GM18868 (cell line): ENCODE results near the gene GNAS-AS1.

Source experiments
- ATAC-seq: cut with Tn5 transposase; IDR thresholded peaks from one replicate; pipeline ENCODE4 v1.9.1; 2021; ENCODE audit warnings: mild to moderate bottlenecking, moderate library complexity; ENCODE audit not compliant: unreplicated experiment

GNAS-AS1 gene

DNA sequence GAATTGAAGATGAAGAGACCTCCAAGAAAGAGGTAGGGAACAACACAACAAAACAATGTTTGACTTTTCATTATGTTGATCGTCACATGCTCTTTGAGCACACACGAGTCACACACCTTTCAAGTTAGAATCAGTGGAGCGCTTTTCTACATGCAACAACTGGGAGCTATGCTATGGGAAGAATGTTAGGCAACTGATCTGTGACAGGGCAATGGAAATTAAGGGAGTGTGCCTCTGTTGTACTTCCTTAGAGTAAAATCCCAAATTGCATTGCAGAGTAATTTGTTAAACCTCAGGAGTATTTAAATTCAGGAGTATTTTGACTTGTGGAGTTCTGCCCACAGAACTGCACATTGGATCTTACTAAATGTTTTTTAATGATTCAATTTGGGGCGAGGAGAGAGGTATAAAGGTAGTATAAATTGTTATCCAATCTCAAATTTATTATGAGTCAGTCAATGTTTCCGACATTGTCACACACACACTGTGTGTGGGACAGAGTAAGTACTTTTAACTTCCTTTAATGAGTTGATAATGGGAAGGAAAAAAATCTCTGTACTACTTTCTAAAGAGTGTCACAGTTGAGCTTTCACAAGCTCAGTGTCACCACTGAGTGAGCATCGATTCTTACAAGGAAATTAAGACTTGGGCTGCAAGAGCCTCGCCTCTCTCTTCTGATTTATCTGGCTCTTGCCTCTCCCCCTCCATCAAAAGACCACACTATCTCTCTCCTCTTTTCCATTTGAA lies 12.5 kb upstream of the GNAS-AS1 start:
- no peak for ATAC-seq

DNA sequence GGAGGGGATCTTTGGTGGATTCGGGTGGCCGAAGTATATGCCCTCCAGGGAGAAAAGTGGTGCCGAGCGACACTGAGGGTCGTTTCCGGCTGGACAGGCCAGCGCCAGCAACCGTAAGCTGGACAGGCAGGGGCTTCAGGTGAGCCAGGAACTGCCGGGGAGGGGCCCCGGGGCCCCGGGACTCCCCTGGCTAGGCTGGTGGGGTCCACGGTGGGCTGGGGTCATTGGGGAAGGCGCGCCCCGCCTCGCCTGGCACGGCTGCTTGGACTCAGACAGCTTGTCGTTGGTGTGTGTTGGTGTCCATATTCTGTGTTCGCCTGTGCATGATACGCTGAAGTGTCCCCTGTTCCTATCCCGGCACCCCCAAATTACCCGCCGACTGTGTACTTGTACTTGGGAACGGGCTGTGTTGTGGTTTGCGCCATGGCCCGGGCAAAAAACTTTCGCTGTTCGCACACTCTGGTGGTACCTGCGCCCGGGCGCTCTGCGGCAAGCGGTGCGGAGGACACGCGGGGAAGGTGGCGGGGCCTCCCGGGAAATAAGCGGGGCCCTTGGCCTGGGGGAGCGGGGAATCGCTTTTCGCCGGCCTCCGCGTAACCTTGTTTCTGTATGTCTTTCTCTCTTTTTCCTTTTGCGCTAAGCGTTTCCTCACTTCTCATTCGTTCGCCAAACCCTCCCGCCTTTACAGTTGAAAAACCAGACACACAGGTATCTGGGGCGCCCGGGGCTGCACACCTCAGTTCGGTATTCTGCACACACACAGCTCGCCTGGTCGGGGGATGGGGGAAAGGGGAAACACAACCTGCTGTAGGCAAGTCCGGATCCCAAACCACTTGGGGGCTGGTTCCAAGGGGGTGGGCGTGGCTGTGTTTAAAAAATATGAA lies 5.0 kb upstream of the GNAS-AS1 start:
- no peak for ATAC-seq

DNA sequence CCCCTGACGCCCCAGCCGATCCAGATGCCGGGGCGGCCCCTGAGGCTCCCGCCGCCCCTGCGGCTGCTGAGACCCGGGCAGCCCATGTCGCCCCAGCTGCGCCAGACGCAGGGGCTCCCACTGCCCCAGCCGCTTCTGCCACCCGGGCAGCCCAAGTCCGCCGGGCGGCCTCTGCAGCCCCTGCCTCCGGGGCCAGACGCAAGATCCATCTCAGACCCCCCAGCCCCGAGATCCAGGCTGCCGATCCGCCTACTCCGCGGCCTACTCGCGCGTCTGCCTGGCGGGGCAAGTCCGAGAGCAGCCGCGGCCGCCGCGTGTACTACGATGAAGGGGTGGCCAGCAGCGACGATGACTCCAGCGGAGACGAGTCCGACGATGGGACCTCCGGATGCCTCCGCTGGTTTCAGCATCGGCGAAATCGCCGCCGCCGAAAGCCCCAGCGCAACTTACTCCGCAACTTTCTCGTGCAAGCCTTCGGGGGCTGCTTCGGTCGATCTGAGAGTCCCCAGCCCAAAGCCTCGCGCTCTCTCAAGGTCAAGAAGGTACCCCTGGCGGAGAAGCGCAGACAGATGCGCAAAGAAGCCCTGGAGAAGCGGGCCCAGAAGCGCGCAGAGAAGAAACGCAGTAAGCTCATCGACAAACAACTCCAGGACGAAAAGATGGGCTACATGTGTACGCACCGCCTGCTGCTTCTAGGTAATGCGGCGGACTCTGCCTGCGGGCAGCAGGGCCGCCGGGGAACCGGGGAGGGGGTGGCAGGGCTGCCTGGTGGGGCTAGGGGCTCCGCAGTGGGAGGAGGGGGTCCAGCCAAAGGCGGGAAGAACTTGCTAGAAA lies 4.2 kb upstream of the GNAS-AS1 start:
- ATAC-seq, result no peak

DNA sequence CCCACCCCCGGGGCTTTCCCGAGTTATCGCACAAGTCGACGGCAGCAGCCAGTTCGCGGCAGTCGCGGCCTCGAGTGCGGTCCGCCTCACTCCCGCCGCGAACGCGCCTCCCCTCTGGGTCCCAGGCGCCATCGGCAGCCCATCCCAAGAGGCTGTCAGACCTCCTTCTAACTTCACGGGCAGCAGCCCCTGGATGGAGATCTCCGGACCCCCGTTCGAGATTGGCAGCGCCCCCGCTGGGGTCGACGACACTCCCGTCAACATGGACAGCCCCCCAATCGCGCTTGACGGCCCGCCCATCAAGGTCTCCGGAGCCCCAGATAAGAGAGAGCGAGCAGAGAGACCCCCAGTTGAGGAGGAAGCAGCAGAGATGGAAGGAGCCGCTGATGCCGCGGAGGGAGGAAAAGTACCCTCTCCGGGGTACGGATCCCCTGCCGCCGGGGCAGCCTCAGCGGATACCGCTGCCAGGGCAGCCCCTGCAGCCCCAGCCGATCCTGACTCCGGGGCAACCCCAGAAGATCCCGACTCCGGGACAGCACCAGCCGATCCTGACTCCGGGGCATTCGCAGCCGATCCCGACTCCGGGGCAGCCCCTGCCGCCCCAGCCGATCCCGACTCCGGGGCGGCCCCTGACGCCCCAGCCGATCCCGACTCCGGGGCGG lies 3.4 kb upstream of the GNAS-AS1 start:
- ATAC-seq, result no peak

DNA sequence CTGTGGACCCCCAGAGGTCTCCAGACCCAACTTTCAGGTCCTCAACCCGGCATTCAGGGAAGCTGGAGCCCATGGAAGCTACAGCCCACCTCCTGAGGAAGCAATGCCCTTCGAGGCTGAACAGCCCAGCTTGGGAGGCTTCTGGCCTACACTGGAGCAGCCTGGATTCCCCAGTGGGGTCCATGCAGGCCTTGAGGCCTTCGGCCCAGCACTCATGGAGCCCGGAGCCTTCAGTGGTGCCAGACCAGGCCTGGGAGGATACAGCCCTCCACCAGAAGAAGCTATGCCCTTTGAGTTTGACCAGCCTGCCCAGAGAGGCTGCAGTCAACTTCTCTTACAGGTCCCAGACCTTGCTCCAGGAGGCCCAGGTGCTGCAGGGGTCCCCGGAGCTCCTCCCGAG lies 2.8 kb upstream of the GNAS-AS1 start:
- ATAC-seq, result no peak

DNA sequence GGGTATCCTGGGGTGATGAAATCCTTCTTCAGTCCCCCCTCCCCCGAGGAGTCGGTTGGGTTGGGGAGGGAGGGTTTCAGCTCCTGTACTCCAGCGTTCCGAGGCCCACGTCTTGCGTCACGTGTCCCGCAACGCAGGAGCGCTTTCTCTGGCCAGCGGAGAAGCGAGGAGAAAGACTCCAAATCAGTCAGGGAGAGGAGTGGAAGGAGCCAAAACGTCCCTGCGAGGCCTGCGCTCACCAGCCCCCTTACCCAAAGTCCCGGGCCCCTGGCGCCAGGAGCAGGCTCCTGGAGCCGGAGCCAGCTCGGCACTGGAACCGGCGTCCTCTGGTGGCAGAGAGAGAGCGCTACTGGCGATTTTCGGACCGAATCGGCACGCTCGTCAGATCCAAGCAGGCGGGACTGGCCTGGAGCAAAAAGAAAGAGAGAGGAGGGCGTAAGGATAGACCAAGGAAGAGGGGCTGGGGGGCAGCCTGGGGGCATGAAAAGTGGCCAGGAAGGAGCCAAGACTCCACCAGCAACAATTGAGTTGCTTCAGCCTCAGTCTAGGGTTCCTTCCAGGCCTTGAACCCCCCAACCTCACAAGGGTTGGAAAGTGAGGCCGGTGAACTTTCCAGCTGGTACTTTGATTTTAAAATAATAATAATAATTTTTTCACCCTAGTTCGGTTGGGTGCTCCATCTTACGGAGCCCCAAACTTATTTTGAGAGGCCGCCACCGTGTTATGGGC lies 2.0 kb upstream of the GNAS-AS1 start, which contains the start of gene GNAS:
Gene GNAS (plus strand): TSS at position 174 of the 729 bp plus-strand sequence.
- ATAC-seq, result peak; percentile 47

DNA sequence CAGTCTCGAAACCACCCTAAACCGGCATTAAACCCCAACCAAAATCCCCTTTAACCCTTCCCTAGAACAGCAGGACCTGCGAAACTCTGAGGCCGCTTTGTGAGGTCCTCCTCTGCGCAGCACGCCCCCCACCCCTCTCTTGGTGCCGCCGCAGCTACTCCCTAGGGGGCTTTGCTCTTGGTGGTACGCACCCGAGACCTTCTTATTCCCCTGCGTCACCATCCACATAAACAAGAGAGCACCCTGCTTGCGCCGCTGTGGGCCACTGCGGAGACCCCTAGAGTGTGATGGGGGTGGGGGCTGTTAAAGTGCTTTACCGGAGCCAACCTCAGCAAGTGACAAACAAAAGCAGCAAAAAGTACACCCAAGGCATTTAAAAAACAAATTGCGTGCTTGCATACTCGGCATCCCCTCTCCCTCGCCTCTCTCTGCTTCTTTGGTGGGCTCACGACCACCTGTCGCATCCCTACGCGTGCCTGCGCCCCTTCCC lies 1.3 kb upstream of the GNAS-AS1 start:
- no peak for ATAC-seq

DNA sequence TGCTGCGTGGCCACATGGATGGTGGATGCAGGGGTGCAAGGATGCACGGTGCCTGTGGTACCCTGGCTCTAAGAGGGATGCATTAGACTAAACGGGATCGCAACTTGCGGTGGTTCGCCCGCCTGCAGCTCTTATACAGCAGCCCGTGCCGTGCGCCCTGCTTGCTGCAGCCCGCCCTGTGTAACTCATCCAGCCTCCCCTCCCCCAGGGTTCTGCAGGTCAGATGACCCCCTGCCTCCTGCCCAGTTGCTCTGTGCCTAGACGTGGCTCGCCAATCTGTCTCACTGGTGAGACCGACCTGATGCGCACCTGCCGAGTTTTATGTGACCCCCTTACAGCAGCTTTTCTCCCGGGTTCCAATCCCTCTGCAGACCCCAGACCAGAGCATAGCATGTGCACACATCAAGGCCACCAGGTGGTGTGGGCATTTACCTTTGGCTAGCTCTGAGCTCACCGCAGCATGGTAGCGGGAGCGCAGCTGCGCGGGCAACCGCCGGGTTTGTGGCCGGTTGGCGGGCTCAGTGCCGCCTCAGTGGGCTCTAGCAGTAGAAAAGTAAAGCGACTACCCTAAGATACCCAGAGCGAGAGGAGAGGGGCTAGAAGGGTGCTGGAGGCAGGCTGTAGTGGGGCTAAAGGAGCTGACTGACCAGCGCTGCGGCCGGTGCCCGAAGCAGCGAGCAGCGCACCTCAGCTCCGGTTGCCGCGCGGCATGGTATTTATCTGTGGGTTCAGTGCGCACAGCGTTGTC lies 693 bp upstream of the GNAS-AS1 start:
- no peak for ATAC-seq

DNA sequence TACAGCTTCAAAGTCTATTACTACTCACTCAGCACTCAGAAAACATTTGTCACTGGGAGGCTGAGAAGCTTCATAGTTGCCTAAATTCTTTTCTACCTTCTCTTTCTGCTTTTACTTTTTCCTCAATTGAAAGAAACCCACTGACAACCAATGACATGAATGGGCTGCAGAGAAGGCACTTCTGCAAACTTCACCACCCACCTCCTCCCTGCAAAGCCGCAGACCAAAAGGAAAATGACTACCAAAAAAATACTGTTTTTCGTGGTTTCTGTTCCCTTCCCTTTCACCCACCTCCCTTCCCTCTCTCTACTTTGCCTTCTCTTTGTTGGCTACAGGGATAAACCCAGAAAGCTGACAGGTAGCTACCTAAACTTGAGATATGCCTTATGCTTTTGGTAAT lies 3.2 kb downstream of the GNAS-AS1 start:
- no peak for ATAC-seq

DNA sequence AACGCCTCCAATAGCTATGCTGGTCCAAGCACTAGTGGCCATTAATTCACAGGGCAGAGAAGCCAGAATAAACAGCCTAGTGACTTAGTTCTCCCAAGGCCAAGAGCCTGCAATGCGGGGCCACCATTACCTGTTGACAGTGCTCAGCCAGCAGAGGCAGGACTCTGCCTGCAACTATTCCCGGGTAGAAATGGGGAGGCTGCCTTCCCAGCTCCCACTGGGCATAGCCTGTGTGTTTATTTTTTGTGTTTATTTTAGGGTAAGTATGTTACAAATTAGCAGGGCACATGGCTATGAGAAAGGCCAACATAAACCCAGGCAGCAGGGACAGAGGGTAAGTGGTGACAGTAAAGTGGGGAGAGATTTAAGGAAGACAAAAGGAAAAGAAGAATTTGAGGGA lies 5.0 kb downstream of the GNAS-AS1 start:
- no peak for ATAC-seq

DNA sequence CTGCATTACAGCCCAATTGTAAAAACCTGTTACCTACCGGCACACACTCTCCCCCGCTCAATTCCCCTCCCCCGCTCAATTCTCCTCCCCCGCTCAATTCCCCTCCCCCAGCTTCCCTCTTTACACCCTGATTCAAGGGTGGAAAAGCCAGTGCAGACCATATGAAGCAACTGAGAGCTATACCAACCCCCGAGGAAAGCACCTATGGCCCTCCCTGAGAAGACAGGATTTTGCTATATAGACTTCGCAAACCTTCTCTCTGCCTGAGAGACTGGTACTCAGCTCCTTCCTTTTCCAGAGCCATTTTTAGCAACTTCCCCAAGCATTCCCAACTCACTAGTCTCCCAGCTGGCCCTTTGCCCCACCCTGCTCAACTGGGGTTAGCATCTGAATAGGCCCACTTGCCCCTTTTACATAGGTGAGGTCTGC lies 7.6 kb downstream of the GNAS-AS1 start:
- no peak for ATAC-seq

DNA sequence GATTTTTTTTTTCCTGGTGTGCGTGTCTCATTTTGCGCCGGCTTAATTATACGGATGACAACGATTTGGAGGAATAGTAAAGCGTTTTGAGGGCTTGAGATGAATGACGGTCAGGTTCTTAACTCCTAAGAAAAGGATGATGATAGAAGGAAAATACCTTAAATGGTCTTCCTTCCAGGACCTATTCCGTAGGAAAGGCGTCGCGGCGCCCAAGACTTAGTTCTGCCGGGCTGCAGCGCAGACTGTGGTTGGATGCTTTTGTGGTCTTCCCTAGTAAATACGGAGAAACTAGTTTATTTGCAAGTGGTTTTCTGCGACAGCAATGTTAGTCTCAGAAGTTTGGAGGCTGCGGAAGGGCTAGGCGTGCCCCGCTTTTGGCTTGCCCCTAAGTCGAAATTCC lies 8.4 kb downstream of the GNAS-AS1 start:
- ATAC-seq, result no peak

DNA sequence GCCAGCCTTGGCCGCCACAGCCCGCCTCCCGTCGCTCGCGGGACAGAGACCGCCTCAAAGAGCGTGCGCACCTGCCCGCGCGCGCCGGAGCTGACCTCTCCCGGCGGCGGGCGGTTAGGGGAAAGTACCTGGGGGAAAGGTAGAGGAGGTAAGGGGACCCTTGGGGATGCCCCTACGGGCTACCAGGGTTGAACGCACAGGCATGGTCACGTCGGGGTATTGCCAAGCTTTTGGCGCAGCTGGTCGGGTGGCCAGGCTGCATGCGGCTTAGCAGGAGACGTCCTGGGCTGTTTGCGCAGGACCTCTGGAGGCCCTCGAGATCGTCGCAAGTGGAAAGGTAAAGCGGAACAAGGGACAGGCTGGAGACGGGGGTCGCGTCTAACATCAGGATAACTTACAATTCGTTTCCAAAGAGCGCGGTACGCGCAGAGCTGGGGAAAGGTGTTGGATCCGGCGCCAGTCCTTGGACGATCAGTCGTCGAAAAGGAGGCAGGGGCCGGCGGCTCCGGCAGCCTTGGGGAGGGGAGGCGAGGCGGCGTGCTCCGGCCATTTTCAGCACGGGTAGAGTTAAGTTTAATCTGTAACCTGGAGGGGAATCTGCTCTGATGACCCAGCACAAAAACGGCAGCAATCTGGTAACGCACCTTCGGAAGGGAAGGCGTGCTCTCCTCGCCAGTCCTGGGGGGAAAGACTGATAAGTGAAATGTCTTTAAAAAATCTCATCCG lies 9.0 kb downstream of the GNAS-AS1 start:
- no peak for ATAC-seq

DNA sequence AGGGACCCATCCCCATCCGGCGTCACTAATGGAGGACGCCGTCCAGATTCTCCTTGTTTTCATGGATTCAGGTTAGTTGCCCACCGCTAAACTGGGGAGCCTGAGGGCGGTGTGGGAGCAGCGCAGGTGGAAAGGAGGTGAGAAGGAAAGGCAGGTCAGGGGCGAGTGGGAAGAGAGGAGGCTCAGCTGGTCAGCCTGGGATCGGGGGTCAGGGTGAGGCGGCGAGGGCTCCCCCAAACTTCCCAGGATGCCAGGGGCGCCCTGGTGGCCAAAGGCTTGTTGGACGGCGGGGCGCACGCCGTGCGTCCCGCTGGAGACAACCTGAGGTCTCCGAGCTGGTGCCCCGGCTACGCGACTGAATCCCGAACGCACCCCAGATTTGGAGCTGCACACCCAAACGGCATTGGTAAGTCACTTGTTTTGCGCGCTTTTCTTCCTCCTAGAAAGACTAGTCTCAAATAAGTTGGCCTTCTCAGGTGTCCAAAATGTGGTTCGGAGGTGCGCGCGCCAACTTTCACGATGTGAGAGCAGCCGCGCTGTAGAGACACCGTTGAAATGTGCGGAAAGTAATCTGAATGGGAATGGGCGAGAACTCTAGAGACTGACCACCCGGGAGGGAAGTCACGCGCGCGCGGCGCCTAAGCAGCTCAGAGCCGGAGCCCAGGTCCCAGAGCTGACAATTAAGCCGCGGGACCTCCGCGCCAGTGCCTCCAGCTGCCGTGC lies 9.7 kb downstream of the GNAS-AS1 start:
- no peak for ATAC-seq

DNA sequence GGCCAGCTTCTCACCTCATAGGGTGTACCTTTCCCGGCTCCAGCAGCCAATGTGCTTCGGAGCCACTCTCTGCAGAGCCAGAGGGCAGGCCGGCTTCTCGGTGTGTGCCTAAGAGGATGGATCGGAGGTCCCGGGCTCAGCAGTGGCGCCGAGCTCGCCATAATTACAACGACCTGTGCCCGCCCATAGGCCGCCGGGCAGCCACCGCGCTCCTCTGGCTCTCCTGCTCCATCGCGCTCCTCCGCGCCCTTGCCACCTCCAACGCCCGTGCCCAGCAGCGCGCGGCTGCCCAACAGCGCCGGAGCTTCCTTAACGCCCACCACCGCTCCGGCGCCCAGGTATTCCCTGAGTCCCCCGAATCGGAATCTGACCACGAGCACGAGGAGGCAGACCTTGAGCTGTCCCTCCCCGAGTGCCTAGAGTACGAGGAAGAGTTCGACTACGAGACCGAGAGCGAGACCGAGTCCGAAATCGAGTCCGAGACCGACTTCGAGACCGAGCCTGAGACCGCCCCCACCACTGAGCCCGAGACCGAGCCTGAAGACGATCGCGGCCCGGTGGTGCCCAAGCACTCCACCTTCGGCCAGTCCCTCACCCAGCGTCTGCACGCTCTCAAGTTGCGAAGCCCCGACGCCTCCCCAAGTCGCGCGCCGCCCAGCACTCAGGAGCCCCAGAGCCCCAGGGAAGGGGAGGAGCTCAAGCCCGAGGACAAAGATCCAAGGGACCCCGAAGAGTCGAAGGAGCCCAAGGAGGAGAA lies 10.5 kb downstream of the GNAS-AS1 start:
- ATAC-seq, result no peak

DNA sequence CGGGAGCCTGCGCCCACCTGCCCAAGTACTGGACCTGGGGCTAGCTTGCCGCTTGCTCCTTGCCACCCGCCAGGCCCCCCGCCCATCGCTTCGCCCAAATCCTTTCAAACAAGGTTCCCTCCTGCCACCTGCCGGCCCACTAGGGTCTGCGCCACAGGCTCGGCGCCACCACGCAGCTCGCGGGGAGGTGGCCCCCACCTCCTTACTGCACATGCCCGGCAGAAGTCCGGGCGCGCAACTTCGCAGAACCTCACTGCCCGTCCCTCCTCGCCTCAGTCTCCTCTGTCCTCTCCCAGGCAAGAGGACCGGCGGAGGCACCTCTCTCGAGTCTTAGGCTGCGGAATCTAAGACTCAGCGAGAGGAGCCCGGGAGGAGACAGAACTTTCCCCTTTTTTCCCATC lies 11.2 kb downstream of the GNAS-AS1 start:
- no peak for ATAC-seq

DNA sequence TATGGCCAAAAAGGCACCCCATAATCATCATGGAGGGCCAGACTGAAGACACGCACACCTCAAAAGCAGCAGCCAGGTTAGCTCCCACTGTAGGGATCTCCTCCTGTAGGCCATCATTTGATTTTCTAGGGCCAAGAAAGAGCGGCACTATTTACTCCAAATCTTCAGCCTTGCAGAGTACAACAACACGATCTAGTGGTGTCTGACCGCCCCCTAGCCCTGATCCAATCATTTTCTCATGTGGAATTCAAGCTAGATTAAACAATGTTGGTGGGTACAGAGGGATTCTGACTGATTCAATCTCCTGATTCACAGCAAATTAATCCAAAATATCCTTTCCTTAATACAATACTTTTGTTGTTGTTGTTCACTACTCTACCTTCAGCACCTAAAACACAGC lies 12.5 kb downstream of the GNAS-AS1 start:
- no peak for ATAC-seq
